DMS79 treated with DMSO at 0.1 percent for 48 hours (cell line): ENCODE results near the gene USP12.

Experiments
- DNase-seq: peaks from one replicate; lab custom pipeline; 2025; lab: John Stamatoyannopoulos, UW

The USP12 gene

GRCh38 chr13:27120811-27121210, 50.8 kb downstream of the USP12 start:
- no peak for DNase-seq

- no peak for DNase-seq
These were observed 51.6 kb downstream of the USP12 start for GRCh38 chr13:27120011-27120410.

- no peak for DNase-seq
These were observed 53.1 kb downstream of the USP12 start for GRCh38 chr13:27118428-27119054.

- DNase-seq = no peak
These were observed 53.7 kb downstream of the USP12 start for GRCh38 chr13:27117952-27118351.

- no peak for DNase-seq
These were observed 54.5 kb downstream of the USP12 start for GRCh38 chr13:27117158-27117557.

GRCh38 chr13:27113436-27113835, 58.2 kb downstream of the USP12 start:
- no peak for DNase-seq

GRCh38 chr13:27112006-27112405, 59.6 kb downstream of the USP12 start:
- DNase-seq = no peak

- DNase-seq = no peak
These were observed 61.4 kb downstream of the USP12 start for GRCh38 chr13:27110056-27110746.

- no peak for DNase-seq
These were observed 65.5 kb downstream of the USP12 start for GRCh38 chr13:27106144-27106543.

- no peak for DNase-seq
These were observed 67.0 kb downstream of the USP12 start for GRCh38 chr13:27104606-27105005.

- no peak for DNase-seq
These were observed 69.8 kb downstream of the USP12 start for GRCh38 chr13:27101847-27102246.

GRCh38 chr13:27101289-27101688, 70.3 kb downstream of the USP12 start:
- no peak for DNase-seq

- no peak for DNase-seq
These were observed 73.9 kb downstream of the USP12 start for GRCh38 chr13:27097691-27098090.

- no peak for DNase-seq
These were observed 80.2 kb downstream of the USP12 start for GRCh38 chr13:27091451-27091850.

- no peak for DNase-seq
These were observed 83.0 kb downstream of the USP12 start for GRCh38 chr13:27088619-27089018.

- DNase-seq = no peak
These were observed 84.9 kb downstream of the USP12 start for GRCh38 chr13:27086599-27087265.

- no peak for DNase-seq
These were observed 88.4 kb downstream of the USP12 start for GRCh38 chr13:27083183-27083582.

GRCh38 chr13:27081893-27082679, 89.5 kb downstream of the USP12 start:
- DNase-seq = no peak

- DNase-seq = no peak
These were observed 91.3 kb downstream of the USP12 start for GRCh38 chr13:27080018-27080948.

- DNase-seq = no peak
These were observed 92.1 kb downstream of the USP12 start for GRCh38 chr13:27079421-27079958.

GRCh38 chr13:27077451-27077850, 94.2 kb downstream of the USP12 start:
- no peak for DNase-seq
